SU-DHL-6 (cell line): Measurements from ENCODE around the gene FGD4.

Experiments used
- H2AFZ ChIP-seq: fragments of 200-600 bp; sonication (generic); 2 replicates; pipeline ENCODE4 v1.6.1; 2014; ENCODE audit warnings: low read depth, mild to moderate bottlenecking, moderate library complexity, mixed read lengths, antibody characterized with exemption, low read length; ENCODE audit not compliant: severe bottlenecking
- H3F3A ChIP-seq: fragments of 200-600 bp; shearing (Covaris generic); 2 replicates; pipeline ENCODE4 v1.6.0; 2016; ENCODE audit warnings: antibody characterized with exemption, mild to moderate bottlenecking; ENCODE audit not compliant: insufficient read depth
- H3K27ac ChIP-seq: fragments of 200-600 bp; sonication (generic); 2 replicates; pipeline ENCODE4 v1.5.1; 2016; ENCODE audit warnings: low read depth, mild to moderate bottlenecking, low read length, moderate library complexity, mixed read lengths
- H3K27me3 ChIP-seq: fragments of 200-600 bp; sonication (generic), shearing (Covaris generic); 2 replicates; pipeline ENCODE4 v1.6.0; 2014; ENCODE audit warnings: mild to moderate bottlenecking, low read length
- H3K36me3 ChIP-seq: fragments of 200-600 bp; sonication (generic); 2 replicates; pipeline ENCODE4 v1.6.1; 2014; ENCODE audit warnings: mild to moderate bottlenecking, low read length, mixed read lengths
- H3K4me2 ChIP-seq: fragments of 300-600, 200-600 bp; shearing (Covaris generic), sonication (generic); 2 replicates; pipeline ENCODE4 v1.6.0; 2014; ENCODE audit warnings: low read length, low read depth, mild to moderate bottlenecking; ENCODE audit not compliant: poor library complexity, severe bottlenecking
- H3K4me3 ChIP-seq: fragments of 200-600 bp; sonication (generic); 2 replicates; pipeline ENCODE4 v1.5.1; 2014; ENCODE audit warnings: antibody characterized with exemption, low read length, mild to moderate bottlenecking, mixed read lengths; ENCODE audit not compliant: insufficient read depth, poor library complexity, severe bottlenecking
- H3K79me2 ChIP-seq: fragments of 200-600 bp; sonication (generic); 2 replicates; pipeline ENCODE4 v1.6.1; 2014; ENCODE audit warnings: mild to moderate bottlenecking, low read length, moderate library complexity; ENCODE audit not compliant: insufficient read depth
- H3K9ac ChIP-seq: fragments of 200-600 bp; sonication (generic); 2 replicates; pipeline ENCODE4 v1.7.0; 2014; ENCODE audit warnings: mild to moderate bottlenecking, low read length
- H3K9me2 ChIP-seq: fragments of 200-600 bp; sonication (generic); replicated peaks from 2 replicates; pipeline ENCODE4 v1.6.1; 2014; ENCODE audit warnings: low read length; ENCODE audit not compliant: insufficient read depth
- H3K9me3 ChIP-seq: fragments of 200-600 bp; sonication (generic); 2 replicates; pipeline ENCODE4 v1.6.1; 2014; ENCODE audit warnings: low read length, mixed read lengths; ENCODE audit not compliant: insufficient read depth
- H4K20me1 ChIP-seq: fragments of 200-600 bp; sonication (generic); 2 replicates; pipeline ENCODE4 v1.6.1; 2014; ENCODE audit warnings: low read depth, mild to moderate bottlenecking, antibody characterized with exemption, low read length, moderate library complexity, mixed read lengths
- EZH2phosphoT487 ChIP-seq: fragments of 200-600 bp; sonication (generic), shearing (Covaris generic); conservative IDR thresholded peaks from 2 replicates; pipeline ENCODE4 v1.6.1; 2018; ENCODE audit warnings: mild to moderate bottlenecking, antibody characterized with exemption, low read length, moderate library complexity, mixed read lengths
- TF ChIP-seq, protein P1 (sequence below): fragments of 200-600 bp; sonication (generic); IDR thresholded peaks from one replicate; pipeline ENCODE4 v1.5.1; 2017; ENCODE audit warnings: antibody characterized with exemption, mild to moderate bottlenecking, low read length, moderate library complexity; ENCODE audit not compliant: insufficient read depth, poor library complexity, severe bottlenecking

FGD4 gene

DNA sequence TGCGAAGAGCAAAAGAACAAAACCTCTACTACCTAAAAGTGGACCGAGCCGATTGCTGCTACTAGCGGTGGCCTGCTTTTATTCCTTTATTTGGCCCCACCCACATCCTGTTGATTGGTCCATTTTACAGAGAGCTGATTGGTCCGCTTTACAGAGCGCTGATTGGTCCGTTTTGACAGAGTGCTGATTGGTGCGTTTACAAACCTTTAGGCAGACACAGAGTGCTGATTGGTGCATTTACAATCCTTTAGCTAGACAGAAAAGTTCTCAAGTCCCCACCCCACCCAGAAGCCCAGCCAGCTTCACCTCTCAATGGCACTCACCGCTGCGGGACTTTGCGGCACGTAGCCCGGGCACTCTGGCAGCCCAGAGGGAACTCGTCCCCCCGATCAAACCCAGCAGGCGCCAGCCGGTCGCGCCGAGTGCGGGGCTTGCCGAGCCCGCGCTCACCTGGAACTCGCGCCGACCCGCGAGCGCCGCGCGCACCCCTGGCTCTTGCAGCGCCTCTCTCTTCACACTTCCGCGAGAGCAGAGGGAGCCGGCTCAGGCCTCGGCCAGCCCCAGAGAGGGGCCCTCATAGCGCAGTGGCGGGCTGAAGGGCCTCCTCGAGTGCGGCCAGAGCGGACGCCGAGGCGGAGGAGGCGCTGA, 8.7 kb upstream of the FGD4 start:
- H3K27me3 ChIP-seq: no peaks in the 10 kb centered on the region
- H3K9ac ChIP-seq: no peak overlapping the region
- H3F3A ChIP-seq: no peaks in the 10 kb centered on the region
- H3K4me2 ChIP-seq: no peak overlapping the region
- no peak overlapping the region for H2AFZ ChIP-seq
- no peaks in the 10 kb centered on the region for H4K20me1 ChIP-seq
- no peak overlapping the region for H3K4me3 ChIP-seq
- H3K9me2 ChIP-seq: no peaks in the 10 kb centered on the region
- H3K27ac ChIP-seq: no peak overlapping the region
- no peaks in the 10 kb centered on the region for H3K79me2 ChIP-seq
- H3K9me3 ChIP-seq: no peaks in the 10 kb centered on the region
- TF ChIP-seq EZH2phosphoT487: no peak
- TF ChIP-seq, protein P1, sequence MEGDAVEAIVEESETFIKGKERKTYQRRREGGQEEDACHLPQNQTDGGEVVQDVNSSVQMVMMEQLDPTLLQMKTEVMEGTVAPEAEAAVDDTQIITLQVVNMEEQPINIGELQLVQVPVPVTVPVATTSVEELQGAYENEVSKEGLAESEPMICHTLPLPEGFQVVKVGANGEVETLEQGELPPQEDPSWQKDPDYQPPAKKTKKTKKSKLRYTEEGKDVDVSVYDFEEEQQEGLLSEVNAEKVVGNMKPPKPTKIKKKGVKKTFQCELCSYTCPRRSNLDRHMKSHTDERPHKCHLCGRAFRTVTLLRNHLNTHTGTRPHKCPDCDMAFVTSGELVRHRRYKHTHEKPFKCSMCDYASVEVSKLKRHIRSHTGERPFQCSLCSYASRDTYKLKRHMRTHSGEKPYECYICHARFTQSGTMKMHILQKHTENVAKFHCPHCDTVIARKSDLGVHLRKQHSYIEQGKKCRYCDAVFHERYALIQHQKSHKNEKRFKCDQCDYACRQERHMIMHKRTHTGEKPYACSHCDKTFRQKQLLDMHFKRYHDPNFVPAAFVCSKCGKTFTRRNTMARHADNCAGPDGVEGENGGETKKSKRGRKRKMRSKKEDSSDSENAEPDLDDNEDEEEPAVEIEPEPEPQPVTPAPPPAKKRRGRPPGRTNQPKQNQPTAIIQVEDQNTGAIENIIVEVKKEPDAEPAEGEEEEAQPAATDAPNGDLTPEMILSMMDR: no peak
- H3K36me3 ChIP-seq: no peaks in the 10 kb centered on the region

DNA sequence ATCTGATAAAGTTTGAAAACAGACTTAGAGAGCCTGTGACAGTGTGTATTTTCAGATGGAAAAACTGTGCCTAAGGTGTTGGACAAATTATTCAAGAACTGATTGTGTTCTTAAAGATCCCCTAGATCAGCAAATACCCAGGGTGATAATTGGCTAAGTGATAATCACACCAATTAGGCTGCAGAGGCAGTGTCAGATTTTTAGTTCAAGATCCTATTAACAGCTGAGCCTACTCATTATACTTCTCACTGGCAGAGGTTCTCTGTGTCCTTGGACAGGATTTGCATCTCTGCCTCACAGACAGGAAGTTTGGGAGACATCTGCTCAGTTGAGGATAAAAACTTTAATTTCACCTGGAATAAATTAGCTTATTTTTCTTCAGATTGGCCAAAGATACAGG, 4.3 kb upstream of the FGD4 start:
- Histone ChIP-seq H3K27ac (no peak overlapping the region), H3K79me2 (no peaks in the 10 kb centered on the region), H3K9ac (no peak overlapping the region), H3K36me3 (no peaks in the 10 kb centered on the region), H3K9me3 (no peaks in the 10 kb centered on the region), H2AFZ (no peak overlapping the region), H3F3A (peaks cover 8% of the 10 kb centered on the region), H4K20me1 (no peaks in the 10 kb centered on the region), H3K4me2 (no peak overlapping the region), H3K27me3 (no peaks in the 10 kb centered on the region), H3K4me3 (no peak overlapping the region), H3K9me2 (no peaks in the 10 kb centered on the region)
- no peak for TF ChIP-seq EZH2phosphoT487
- TF ChIP-seq, protein P1: no peak

DNA sequence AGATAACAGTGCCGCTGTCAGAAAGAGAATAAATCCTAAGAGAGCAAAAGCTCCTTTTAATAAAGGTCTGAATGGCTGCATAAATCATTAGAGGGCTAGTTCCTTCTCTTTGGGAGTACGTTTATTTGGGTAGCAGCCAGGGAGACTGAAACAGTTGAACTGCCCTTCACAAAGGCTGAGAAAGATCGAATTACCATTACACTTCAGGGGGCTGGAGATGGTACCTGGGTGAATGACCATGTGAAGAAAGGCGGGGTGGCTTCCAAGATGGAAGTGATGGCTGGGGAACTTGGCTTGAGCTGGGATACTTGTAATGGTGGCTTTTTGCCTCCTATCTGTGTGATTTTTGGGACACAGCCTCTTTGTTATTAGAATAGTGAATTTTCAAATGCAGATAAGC, 1.7 kb upstream of the FGD4 start:
- Histone ChIP-seq H4K20me1 (no peaks in the 10 kb centered on the region), H2AFZ (no peak overlapping the region), H3K9ac (no peak overlapping the region), H3K79me2 (no peaks in the 10 kb centered on the region), H3K9me2 (no peaks in the 10 kb centered on the region), H3K9me3 (no peaks in the 10 kb centered on the region), H3K36me3 (no peaks in the 10 kb centered on the region), H3K27me3 (no peaks in the 10 kb centered on the region), H3F3A (peaks cover 18% of the 10 kb centered on the region), H3K4me2 (no peak overlapping the region), H3K4me3 (no peak overlapping the region), H3K27ac (no peak overlapping the region)
- TF ChIP-seq, protein P1: no peak
- no peak for TF ChIP-seq EZH2phosphoT487
